ENCODE measurements around the gene PGBD1. TPM values are rescaled to one million over a fixed set of nuclear protein-coding genes. Genes with fewer than 3 reads are reported as not detected.
A peak's percentile ranks its signal among the peaks of the same experiment; 100 is the strongest.

PGBD1 gene
- total RNA-seq, 1 donor from 2014 or later: 2.4 TPM

DNA sequence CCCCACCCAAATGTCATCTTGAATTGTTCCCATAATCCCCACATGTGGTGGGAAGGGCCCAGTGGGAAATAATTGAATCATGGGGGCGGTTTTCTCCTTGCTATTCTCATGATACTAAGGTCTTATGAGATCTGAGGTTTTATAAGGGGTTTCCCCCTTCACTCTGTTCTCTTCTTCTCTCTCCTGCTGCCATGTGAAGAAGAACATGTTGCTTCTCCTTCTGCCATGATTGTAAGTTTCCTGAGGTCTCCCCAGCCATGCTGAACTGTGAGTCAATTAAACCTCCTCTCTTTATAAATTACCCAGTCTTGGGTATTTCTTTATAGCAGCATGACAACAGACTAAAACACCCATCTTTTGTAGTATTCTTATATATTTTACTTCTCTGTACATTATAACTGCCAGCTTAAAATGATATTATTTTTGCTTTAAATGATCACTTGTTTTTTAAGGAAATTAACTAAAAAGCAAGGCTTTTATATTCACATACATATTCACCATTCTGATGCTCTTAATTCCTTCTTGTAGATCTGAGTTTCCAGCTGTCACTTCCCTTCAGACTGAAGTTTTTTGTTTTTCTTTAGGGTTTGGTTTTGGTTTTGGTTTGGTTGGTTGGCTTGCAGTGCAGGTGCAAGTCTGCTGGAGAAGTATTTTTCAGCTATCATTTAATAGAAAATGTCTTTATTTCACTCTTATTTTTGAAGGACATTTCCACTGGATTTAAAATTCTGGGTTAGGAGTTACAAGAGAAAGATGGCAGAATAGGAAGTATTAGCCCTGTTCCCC is 59.1 kb downstream of the PGBD1 start:
- H3K27me3 ChIP-seq (ENCODE audit: control insufficient read depth, insufficient read depth, low read length): no peaks in the 10 kb centered on the region
- TF ChIP-seq, protein P1, sequence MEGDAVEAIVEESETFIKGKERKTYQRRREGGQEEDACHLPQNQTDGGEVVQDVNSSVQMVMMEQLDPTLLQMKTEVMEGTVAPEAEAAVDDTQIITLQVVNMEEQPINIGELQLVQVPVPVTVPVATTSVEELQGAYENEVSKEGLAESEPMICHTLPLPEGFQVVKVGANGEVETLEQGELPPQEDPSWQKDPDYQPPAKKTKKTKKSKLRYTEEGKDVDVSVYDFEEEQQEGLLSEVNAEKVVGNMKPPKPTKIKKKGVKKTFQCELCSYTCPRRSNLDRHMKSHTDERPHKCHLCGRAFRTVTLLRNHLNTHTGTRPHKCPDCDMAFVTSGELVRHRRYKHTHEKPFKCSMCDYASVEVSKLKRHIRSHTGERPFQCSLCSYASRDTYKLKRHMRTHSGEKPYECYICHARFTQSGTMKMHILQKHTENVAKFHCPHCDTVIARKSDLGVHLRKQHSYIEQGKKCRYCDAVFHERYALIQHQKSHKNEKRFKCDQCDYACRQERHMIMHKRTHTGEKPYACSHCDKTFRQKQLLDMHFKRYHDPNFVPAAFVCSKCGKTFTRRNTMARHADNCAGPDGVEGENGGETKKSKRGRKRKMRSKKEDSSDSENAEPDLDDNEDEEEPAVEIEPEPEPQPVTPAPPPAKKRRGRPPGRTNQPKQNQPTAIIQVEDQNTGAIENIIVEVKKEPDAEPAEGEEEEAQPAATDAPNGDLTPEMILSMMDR (IDR thresholded peaks at IDR 0.05; ENCODE audit: insufficient read depth, low read length, severe bottlenecking): no peak
- no peak for DNase-seq (ENCODE audit: low read depth)
- FAIRE-seq: no peak
- H3K36me3 ChIP-seq (ENCODE audit: control insufficient read depth, insufficient read depth, low read length): no peaks in the 10 kb centered on the region
- H3K4me3 ChIP-seq (ENCODE audit: low read depth, low read length): no peak overlapping the region

GRCh38 chr6:28343898-28344677 is 62.7 kb downstream of the PGBD1 start:
- H3K4me3 ChIP-seq (ENCODE audit: low read depth, low read length): no peak overlapping the region
- no peaks in the 10 kb centered on the region for H3K36me3 ChIP-seq (ENCODE audit: control insufficient read depth, insufficient read depth, low read length)
- H3K27me3 ChIP-seq (ENCODE audit: control insufficient read depth, insufficient read depth, low read length): no peaks in the 10 kb centered on the region
- no peak for FAIRE-seq
- no peak for DNase-seq (ENCODE audit: low read depth)
- TF ChIP-seq, protein P1 (IDR thresholded peaks at IDR 0.05; ENCODE audit: insufficient read depth, low read length, severe bottlenecking): no peak

GRCh38 chr6:28345201-28345600 is 63.8 kb downstream of the PGBD1 start:
- Histone ChIP-seq H3K36me3 (ENCODE audit: control insufficient read depth, insufficient read depth, low read length) (no peaks in the 10 kb centered on the region), H3K27me3 (ENCODE audit: control insufficient read depth, insufficient read depth, low read length) (no peaks in the 10 kb centered on the region), H3K4me3 (ENCODE audit: low read depth, low read length) (no peak overlapping the region)
- DNase-seq (ENCODE audit: low read depth) (no peak), FAIRE-seq (no peak)
- TF ChIP-seq, protein P1 (IDR thresholded peaks at IDR 0.05; ENCODE audit: insufficient read depth, low read length, severe bottlenecking): no peak

DNA sequence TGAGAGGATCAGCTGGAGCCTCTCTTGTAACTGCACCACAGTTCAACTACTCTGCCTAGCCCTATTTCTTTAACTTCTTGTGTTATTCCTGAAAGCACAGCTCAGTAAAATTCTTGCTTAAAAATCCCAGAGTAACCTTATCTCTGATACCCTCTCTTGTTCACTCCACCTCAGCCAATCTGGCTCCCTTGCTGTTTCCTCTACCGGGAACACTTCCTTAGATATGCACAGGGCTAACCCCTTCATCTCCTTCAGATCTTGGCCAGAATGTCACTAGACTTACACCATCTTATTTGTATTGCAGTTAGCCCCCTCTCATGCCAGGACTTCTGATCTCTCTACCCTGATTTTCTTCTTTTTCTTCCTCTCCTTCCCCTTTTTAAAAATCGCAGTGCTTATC is 65.7 kb downstream of the PGBD1 start:
- no peak overlapping the region for H3K4me3 ChIP-seq (ENCODE audit: low read depth, low read length)
- H3K27me3 ChIP-seq (ENCODE audit: control insufficient read depth, insufficient read depth, low read length): no peaks in the 10 kb centered on the region
- no peaks in the 10 kb centered on the region for H3K36me3 ChIP-seq (ENCODE audit: control insufficient read depth, insufficient read depth, low read length)
- FAIRE-seq (no peak), DNase-seq (ENCODE audit: low read depth) (no peak)
- TF ChIP-seq, protein P1 (IDR thresholded peaks at IDR 0.05; ENCODE audit: insufficient read depth, low read length, severe bottlenecking): no peak

- H3K36me3 ChIP-seq (ENCODE audit: control insufficient read depth, insufficient read depth, low read length): no peaks in the 10 kb centered on the region
- no peaks in the 10 kb centered on the region for H3K27me3 ChIP-seq (ENCODE audit: control insufficient read depth, insufficient read depth, low read length)
- TF ChIP-seq, protein P1 (IDR thresholded peaks at IDR 0.05; ENCODE audit: insufficient read depth, low read length, severe bottlenecking): no peak
- H3K4me3 ChIP-seq (ENCODE audit: low read depth, low read length): peak overlapping the region; percentile 79
- DNase-seq (ENCODE audit: low read depth) (no peak), FAIRE-seq (no peak)
These were observed 68.0 kb downstream of the PGBD1 start for GRCh38 chr6:28349344-28349891.
